NCI-H2171 (cell line): ENCODE results near the gene ST3GAL6.
"Not testable (repeated sequence)": the region's sequence is repeated elsewhere in the genome, so short reads cannot be mapped to it uniquely, and the experiment has no call there.

Experiments used
- DNase-seq: peaks from one replicate; lab custom pipeline; 2025; lab: John Stamatoyannopoulos, UW

The ST3GAL6 gene

GRCh38 chr3:98805571-98805970 lies 42.4 kb downstream of the ST3GAL6 start:
- DNase-seq: no peak

GRCh38 chr3:98806521-98806920 lies 43.4 kb downstream of the ST3GAL6 start:
- no peak for DNase-seq

- DNase-seq: no peak
Observed at GRCh38 chr3:98807011-98807410, 43.9 kb downstream of the ST3GAL6 start.

- DNase-seq: no peak
Observed at GRCh38 chr3:98807561-98807960, 44.4 kb downstream of the ST3GAL6 start.

- DNase-seq: no peak
Observed at GRCh38 chr3:98808071-98808470, 44.9 kb downstream of the ST3GAL6 start.

- DNase-seq: no peak
Observed at GRCh38 chr3:98809557-98809956, 46.4 kb downstream of the ST3GAL6 start.

- no peak for DNase-seq
Observed at GRCh38 chr3:98811048-98811447, 47.9 kb downstream of the ST3GAL6 start.

- DNase-seq: peak; percentile 1
Observed at GRCh38 chr3:98812851-98813374, 49.8 kb downstream of the ST3GAL6 start.

GRCh38 chr3:98814817-98815420 lies 51.8 kb downstream of the ST3GAL6 start:
- DNase-seq: no peak

GRCh38 chr3:98817547-98818041 lies 54.5 kb downstream of the ST3GAL6 start:
- peak; percentile 10 for DNase-seq

GRCh38 chr3:98821063-98821462 lies 57.9 kb downstream of the ST3GAL6 start:
- no peak for DNase-seq

- no peak for DNase-seq
Observed at GRCh38 chr3:98823791-98824190, 60.7 kb downstream of the ST3GAL6 start.

- no peak for DNase-seq
Observed at GRCh38 chr3:98824256-98824655, 61.1 kb downstream of the ST3GAL6 start.

GRCh38 chr3:98826126-98826525 lies 63.0 kb downstream of the ST3GAL6 start:
- no peak for DNase-seq

GRCh38 chr3:98827221-98827920 lies 64.2 kb downstream of the ST3GAL6 start:
- DNase-seq: no peak

- DNase-seq: no peak
Observed at GRCh38 chr3:98829246-98829832, 66.2 kb downstream of the ST3GAL6 start.

GRCh38 chr3:98831060-98831459 lies 67.9 kb downstream of the ST3GAL6 start:
- not testable (repeated sequence) for DNase-seq

GRCh38 chr3:98839846-98840245 lies 76.7 kb downstream of the ST3GAL6 start:
- DNase-seq: no peak

GRCh38 chr3:98843266-98843959 lies 80.3 kb downstream of the ST3GAL6 start:
- DNase-seq: no peak
